ENCODE data around the gene PSMD13.
"Not testable (repeated sequence)": the region's sequence is repeated elsewhere in the genome, so short reads cannot be mapped to it uniquely, and the experiment has no call there.

The PSMD13 gene

DNA sequence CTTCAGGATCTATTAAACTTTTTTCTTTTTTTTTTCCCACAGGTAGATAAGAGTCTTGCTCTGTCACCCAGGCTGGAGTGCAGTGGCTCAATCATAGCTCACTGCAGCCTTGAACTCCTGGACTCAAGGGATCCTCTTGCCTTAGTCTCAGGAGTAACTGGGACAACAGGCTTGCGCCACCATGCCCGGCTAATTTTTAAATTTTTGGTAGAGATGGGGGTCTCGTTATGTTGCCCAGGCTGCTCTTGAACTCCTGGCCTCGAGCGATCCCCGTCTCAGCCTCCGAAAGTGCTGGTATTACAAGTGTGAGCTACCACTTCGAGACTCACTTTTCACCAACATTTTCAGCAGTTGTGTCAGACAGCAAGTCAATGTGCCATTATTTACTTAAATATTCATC lies 1.6 kb upstream of the PSMD13 start:
- no peak overlapping the region for H3K27ac ChIP-seq (ENCODE audit: low read depth, low read length)
- H3K9ac ChIP-seq (ENCODE audit: low read length), result peak overlapping the region; percentile 95
- H4K20me1 ChIP-seq (ENCODE audit: low read depth, low read length), result peaks cover 4% of the 10 kb centered on the region; the same call in 1 of the 2 replicates
- no peaks in the 10 kb centered on the region for H3K36me3 ChIP-seq (ENCODE audit: low read length)
- no peaks in the 10 kb centered on the region for H3K9me2 ChIP-seq (replicated peaks; ENCODE audit: insufficient read depth, low read length)
- peaks cover 31% of the 10 kb centered on the region for H3K79me2 ChIP-seq (ENCODE audit: insufficient read depth, low read length)
- peak overlapping the region; percentile 58 for H3K4me2 ChIP-seq (ENCODE audit: low read depth, low read length, poor library complexity, severe bottlenecking)
- no peak for TF ChIP-seq EZH2phosphoT487 (conservative IDR thresholded peaks at IDR 0.05; ENCODE audit: low read length)
- no peak for TF ChIP-seq CTCF (IDR thresholded peaks at IDR 0.05; ENCODE audit: insufficient read depth, low read length, poor library complexity, severe bottlenecking)
- no peaks in the 10 kb centered on the region for H3K27me3 ChIP-seq (ENCODE audit: low read length)
- H3F3A ChIP-seq (ENCODE audit: insufficient read depth), result peaks cover 8% of the 10 kb centered on the region
- H3K4me3 ChIP-seq (ENCODE audit: insufficient read depth, low read length, poor library complexity, severe bottlenecking), result peak overlapping the region; percentile 66
- H2AFZ ChIP-seq (ENCODE audit: low read depth, low read length, severe bottlenecking), result no peak overlapping the region
- H3K9me3 ChIP-seq (ENCODE audit: insufficient read depth, low read length), result no peaks in the 10 kb centered on the region

GRCh38 chr11:235609-235996 lies 1.2 kb upstream of the PSMD13 start:
- Histone ChIP-seq H3K4me2 (ENCODE audit: low read depth, low read length, poor library complexity, severe bottlenecking) (peak overlapping the region; percentile 58), H3K4me3 (ENCODE audit: insufficient read depth, low read length, poor library complexity, severe bottlenecking) (peak overlapping the region; percentile 66), H3F3A (ENCODE audit: insufficient read depth) (peaks cover 8% of the 10 kb centered on the region), H3K9ac (ENCODE audit: low read length) (peak overlapping the region; percentile 95), H2AFZ (ENCODE audit: low read depth, low read length, severe bottlenecking) (peak overlapping the region; percentile 84), H3K27ac (ENCODE audit: low read depth, low read length) (no peak overlapping the region), H3K36me3 (ENCODE audit: low read length) (no peaks in the 10 kb centered on the region), H3K79me2 (ENCODE audit: insufficient read depth, low read length) (peaks cover 31% of the 10 kb centered on the region), H4K20me1 (ENCODE audit: low read depth, low read length) (peaks cover 4% of the 10 kb centered on the region; the same call in 1 of the 2 replicates), H3K9me3 (ENCODE audit: insufficient read depth, low read length) (no peaks in the 10 kb centered on the region), H3K9me2 (replicated peaks; ENCODE audit: insufficient read depth, low read length) (no peaks in the 10 kb centered on the region), H3K27me3 (ENCODE audit: low read length) (no peaks in the 10 kb centered on the region)
- TF ChIP-seq EZH2phosphoT487 (conservative IDR thresholded peaks at IDR 0.05; ENCODE audit: low read length), result no peak

DNA sequence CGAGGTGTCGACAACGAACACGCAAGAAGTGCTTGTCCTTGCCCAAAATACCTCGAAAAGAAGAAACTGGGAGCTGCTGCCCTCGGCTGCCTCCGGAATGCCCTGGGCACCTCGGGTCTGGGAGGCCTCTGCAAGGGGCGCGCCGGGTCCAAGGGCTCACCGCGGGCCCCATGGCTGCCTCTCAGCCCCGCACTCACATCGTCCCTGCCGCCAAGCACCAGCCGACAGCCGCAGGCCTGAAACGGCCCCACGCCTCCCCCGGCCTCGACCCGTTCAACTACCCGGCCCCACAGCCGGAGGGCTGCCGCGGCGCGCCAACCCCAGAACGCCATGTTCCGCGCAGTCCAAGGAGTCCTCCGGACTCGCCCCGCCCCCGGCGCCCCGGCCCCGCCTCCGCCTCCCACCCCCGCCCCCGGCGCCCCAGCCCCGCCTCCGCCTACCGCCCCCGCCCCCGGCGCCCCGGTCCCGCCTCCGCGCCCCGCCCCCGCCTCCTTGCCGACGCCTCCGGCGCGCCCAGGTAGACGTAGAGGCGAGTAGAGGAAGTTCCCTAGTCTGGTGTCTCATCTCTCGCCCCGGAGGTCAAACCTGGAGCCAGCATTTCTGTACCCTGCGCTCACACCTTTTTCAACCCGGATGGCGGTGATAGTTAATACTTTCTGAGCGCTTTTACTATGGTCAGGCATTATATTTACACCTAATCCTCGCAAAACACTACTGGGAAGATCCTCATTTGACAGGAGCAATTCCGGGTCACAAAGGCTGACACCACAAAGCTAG lies 591 bp upstream of the PSMD13 start, which contains the start of gene SIRT3:
Gene SIRT3, minus strand, starts transcription at position 346 of the 777 bp plus-strand sequence. Its CDS starts 14 bp downstream, at position 332.
- H3K9me3 ChIP-seq (ENCODE audit: insufficient read depth, low read length), result no peaks in the 10 kb centered on the region
- H3K9ac ChIP-seq (ENCODE audit: low read length), result peak within 1 kb of the TSS; percentile 95
- peaks cover 4% of the 10 kb centered on the region; the same call in 1 of the 2 replicates for H4K20me1 ChIP-seq (ENCODE audit: low read depth, low read length)
- peak within 1 kb of the TSS; percentile 85 for H3K27ac ChIP-seq (ENCODE audit: low read depth, low read length)
- peaks cover 31% of the 10 kb centered on the region for H3K79me2 ChIP-seq (ENCODE audit: insufficient read depth, low read length)
- H3F3A ChIP-seq (ENCODE audit: insufficient read depth), result peaks cover 8% of the 10 kb centered on the region
- H2AFZ ChIP-seq (ENCODE audit: low read depth, low read length, severe bottlenecking), result peak within 1 kb of the TSS; percentile 84
- H3K4me2 ChIP-seq (ENCODE audit: low read depth, low read length, poor library complexity, severe bottlenecking), result peak within 1 kb of the TSS; percentile 78
- TF ChIP-seq CTCF (IDR thresholded peaks at IDR 0.05; ENCODE audit: insufficient read depth, low read length, poor library complexity, severe bottlenecking), result no peak
- TF ChIP-seq EZH2phosphoT487 (conservative IDR thresholded peaks at IDR 0.05; ENCODE audit: low read length), result no peak
- H3K4me3 ChIP-seq (ENCODE audit: insufficient read depth, low read length, poor library complexity, severe bottlenecking), result peak within 1 kb of the TSS; percentile 94
- H3K36me3 ChIP-seq (ENCODE audit: low read length), result no peaks in the 10 kb centered on the region
- no peaks in the 10 kb centered on the region for H3K9me2 ChIP-seq (replicated peaks; ENCODE audit: insufficient read depth, low read length)
- H3K27me3 ChIP-seq (ENCODE audit: low read length), result no peaks in the 10 kb centered on the region

DNA sequence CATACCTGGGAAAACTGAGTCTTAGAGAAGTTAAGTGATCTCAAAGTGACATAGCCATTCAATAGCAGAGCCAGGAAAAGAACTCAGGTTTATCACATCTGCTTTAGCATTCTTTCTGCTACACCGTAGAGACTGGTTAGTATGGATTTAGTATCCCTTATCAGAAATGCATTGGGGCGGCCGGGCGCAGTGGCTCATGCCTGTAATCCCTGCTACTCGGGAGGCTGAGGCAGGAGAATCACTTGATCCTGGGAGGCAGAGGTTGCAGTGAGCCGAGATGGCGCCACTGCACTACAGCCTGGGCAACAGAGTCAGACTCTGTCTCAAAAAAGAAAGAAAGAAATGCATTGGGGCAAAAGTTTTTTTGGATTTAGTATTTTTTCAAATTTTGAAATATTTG lies 1.6 kb downstream of the PSMD13 start:
- Histone ChIP-seq H3K36me3 (ENCODE audit: low read length) (peaks cover 14% of the 10 kb centered on the region; the same call in 1 of the 2 replicates), H3K9ac (ENCODE audit: low read length) (peak overlapping the region; percentile 95), H3K4me2 (ENCODE audit: low read depth, low read length, poor library complexity, severe bottlenecking) (peak overlapping the region; percentile 78), H3F3A (ENCODE audit: insufficient read depth) (peaks cover 11% of the 10 kb centered on the region), H3K79me2 (ENCODE audit: insufficient read depth, low read length) (peaks cover 43% of the 10 kb centered on the region)
- not testable (repeated sequence) for H3K27me3 ChIP-seq (ENCODE audit: low read length); H3K9me2 ChIP-seq (replicated peaks; ENCODE audit: insufficient read depth, low read length); H4K20me1 ChIP-seq (ENCODE audit: low read depth, low read length); H3K9me3 ChIP-seq (ENCODE audit: insufficient read depth, low read length); H3K27ac ChIP-seq (ENCODE audit: low read depth, low read length); H2AFZ ChIP-seq (ENCODE audit: low read depth, low read length, severe bottlenecking); H3K4me3 ChIP-seq (ENCODE audit: insufficient read depth, low read length, poor library complexity, severe bottlenecking)
